Endodermal cell (in vitro differentiated cells): ENCODE results near the gene VKORC1. TPM values are rescaled to one million over a fixed set of nuclear protein-coding genes. Genes with fewer than 3 reads are reported as not detected.

Experiments used
- DNase-seq: peaks from one replicate; pipeline ENCODE4 v3.0.0-alpha.2; 2017
- H3K27ac ChIP-seq: 2 replicates; pipeline ENCODE4 v1.5.1; 2013; ENCODE audit warnings: mild to moderate bottlenecking, low read depth, low read length, moderate library complexity
- H3K27me3 ChIP-seq: 2 replicates; pipeline ENCODE4 v1.6.1; 2013; ENCODE audit warnings: mild to moderate bottlenecking, low read length, moderate library complexity; ENCODE audit not compliant: insufficient read depth, control insufficient read depth, poor library complexity, severe bottlenecking
- H3K36me3 ChIP-seq: 2 replicates; pipeline ENCODE4 v1.7.0; 2013; ENCODE audit warnings: mild to moderate bottlenecking, low read length, moderate library complexity; ENCODE audit not compliant: control insufficient read depth, insufficient read depth
- H3K4me1 ChIP-seq: one replicate; pipeline ENCODE4 v1.7.0; 2013; ENCODE audit warnings: low read length; ENCODE audit not compliant: control insufficient read depth, insufficient read depth
- H3K4me3 ChIP-seq: 2 replicates; pipeline ENCODE4 v1.5.1; 2013; ENCODE audit warnings: mild to moderate bottlenecking, low read length, moderate library complexity
- H3K9ac ChIP-seq: 2 replicates; pipeline ENCODE4 v1.6.1; 2013; ENCODE audit warnings: mild to moderate bottlenecking, low read length, moderate library complexity; ENCODE audit not compliant: poor library complexity, severe bottlenecking; ENCODE audit errors: extremely low read depth
- H3K9me3 ChIP-seq: 2 replicates; pipeline ENCODE4 v1.6.1; 2013; ENCODE audit warnings: mild to moderate bottlenecking, low read length, moderate library complexity; ENCODE audit not compliant: control insufficient read depth
- H3K27ac Mint-ChIP-seq: 2 replicates; pipeline ENCODE4 v1.8.0; 2020; ENCODE audit warnings: mixed read lengths
- H3K27me3 Mint-ChIP-seq: 2 replicates; pipeline ENCODE4 v1.8.0; 2021; ENCODE audit warnings: mild to moderate bottlenecking, mixed read lengths; ENCODE audit not compliant: insufficient read depth
- H3K36me3 Mint-ChIP-seq: 2 replicates; pipeline ENCODE4 v1.8.0; 2020; ENCODE audit warnings: low read depth, mixed read lengths
- H3K4me1 Mint-ChIP-seq: 2 replicates; pipeline ENCODE4 v1.8.0; 2020; ENCODE audit warnings: mixed read lengths
- H3K4me3 Mint-ChIP-seq: 2 replicates; pipeline ENCODE4 v1.8.0; 2020; ENCODE audit warnings: mild to moderate bottlenecking, moderate library complexity, mixed read lengths
- H3K9me3 Mint-ChIP-seq: 2 replicates; pipeline ENCODE4 v1.8.0; 2020; ENCODE audit warnings: mild to moderate bottlenecking, mixed read lengths
- WGBS, 2 experiments: methylation state at CpG; one replicate each; pipeline versions ENCODE4 v1.1.5 to v1.1.7; 2013; ENCODE audit warnings: missing lambda C conversion rate in 2 of 2, mixed read lengths in 1 of 2; ENCODE audit not compliant: insufficient coverage in 1 of 2, insufficient read length in 1 of 2; 5-methylcytosine and 5-hydroxymethylcytosine counted together
- total RNA-seq, 2 donors: library from RNA; stranded (reverse); fragmentation: NEBNext Ultra II Directional in 1 of 2; extraction: Animal tissue kit (Norgen Biotek cat#: 25700) in 1 of 2; gene quantifications; 2 replicates in 1 of 2; 3 replicates in 1 of 2; pipeline ENCODE4 v1.2.1, GENCODE V29; 2021
- TF ChIP-seq, protein P1 (sequence below): fragments of 200-600 bp; sonication (generic); conservative IDR thresholded peaks from 2 replicates; pipeline ENCODE4 v1.5.0; 2021; ENCODE audit warnings: antibody characterized with exemption, mild to moderate bottlenecking

The VKORC1 gene
- total RNA-seq, 2 donors from 2014 or later = 53.7 to 63.0 TPM

- Mint-ChIP-seq H3K36me3 (peaks cover 26% of the 10 kb centered on the region), H3K27ac (peak overlapping the region; percentile 66), H3K9me3 (no peaks in the 10 kb centered on the region), H3K4me1 (peaks cover 21% of the 10 kb centered on the region), H3K27me3 (no peaks in the 10 kb centered on the region), H3K4me3 (no peak overlapping the region)
- Histone ChIP-seq H3K9me3 (no peaks in the 10 kb centered on the region), H3K4me3 (no peak overlapping the region), H3K27me3 (no peaks in the 10 kb centered on the region), H3K9ac (no peak overlapping the region), H3K36me3 (peaks cover 19% of the 10 kb centered on the region), H3K4me1 (peaks cover 10% of the 10 kb centered on the region), H3K27ac (no peak overlapping the region)
- TF ChIP-seq, protein P1, sequence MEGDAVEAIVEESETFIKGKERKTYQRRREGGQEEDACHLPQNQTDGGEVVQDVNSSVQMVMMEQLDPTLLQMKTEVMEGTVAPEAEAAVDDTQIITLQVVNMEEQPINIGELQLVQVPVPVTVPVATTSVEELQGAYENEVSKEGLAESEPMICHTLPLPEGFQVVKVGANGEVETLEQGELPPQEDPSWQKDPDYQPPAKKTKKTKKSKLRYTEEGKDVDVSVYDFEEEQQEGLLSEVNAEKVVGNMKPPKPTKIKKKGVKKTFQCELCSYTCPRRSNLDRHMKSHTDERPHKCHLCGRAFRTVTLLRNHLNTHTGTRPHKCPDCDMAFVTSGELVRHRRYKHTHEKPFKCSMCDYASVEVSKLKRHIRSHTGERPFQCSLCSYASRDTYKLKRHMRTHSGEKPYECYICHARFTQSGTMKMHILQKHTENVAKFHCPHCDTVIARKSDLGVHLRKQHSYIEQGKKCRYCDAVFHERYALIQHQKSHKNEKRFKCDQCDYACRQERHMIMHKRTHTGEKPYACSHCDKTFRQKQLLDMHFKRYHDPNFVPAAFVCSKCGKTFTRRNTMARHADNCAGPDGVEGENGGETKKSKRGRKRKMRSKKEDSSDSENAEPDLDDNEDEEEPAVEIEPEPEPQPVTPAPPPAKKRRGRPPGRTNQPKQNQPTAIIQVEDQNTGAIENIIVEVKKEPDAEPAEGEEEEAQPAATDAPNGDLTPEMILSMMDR = no peak
- DNase-seq = no peak
- WGBS, 2 experiments = 92 to 94% methylated on average over 25 to 29 of the region's 29 CpGs
Measured at GRCh38 chr16:31129568-31130335, 35.2 kb upstream of the VKORC1 start.

DNA sequence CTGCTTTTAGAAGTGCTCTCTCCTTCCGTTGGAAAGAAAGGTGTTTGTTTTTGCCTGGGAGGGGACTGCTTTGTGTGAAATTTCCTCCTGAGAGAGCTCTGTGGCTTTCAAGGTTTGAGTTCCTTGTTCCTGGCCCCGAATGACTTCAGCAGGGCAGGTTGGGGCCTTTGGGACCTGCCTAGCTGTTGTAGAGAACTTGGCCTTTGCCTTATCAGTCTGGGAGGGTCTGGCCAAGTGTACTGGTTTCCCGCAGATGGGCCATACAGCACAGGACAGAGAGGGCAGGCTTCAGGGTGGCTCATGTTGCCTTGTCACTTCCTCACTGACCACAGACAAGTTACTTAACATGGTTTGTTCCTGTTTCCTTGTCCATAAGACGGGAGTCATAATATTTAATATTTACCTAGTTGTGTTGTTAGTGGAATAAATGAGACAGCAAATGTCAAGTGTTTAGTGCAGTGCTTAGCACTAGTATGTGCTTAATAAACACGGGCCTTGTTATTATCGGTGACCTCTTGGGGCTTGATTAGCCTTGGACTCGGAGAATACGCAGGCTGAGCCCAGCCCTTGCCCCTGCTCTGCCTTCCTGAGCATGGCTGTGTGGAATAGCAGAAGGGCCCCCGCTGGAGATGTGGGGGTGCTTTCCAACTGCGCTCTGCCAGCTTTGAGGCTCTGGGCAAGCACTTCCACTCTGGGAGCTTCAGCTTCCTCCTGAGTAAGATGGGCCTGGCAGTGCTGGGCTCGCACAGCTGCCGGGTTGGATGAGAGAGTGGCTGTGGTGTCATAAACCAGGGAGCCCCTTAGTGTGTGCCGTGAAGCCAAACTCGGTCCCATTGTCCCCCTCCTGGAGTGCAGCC, 34.3 kb upstream of the VKORC1 start:
- no peak overlapping the region for H3K4me3 Mint-ChIP-seq
- peaks cover 30% of the 10 kb centered on the region for H3K36me3 Mint-ChIP-seq
- H3K36me3 ChIP-seq = peaks cover 19% of the 10 kb centered on the region
- H3K27ac Mint-ChIP-seq = no peak overlapping the region
- TF ChIP-seq, protein P1 = no peak
- 91 to 99% methylated on average over 10 to 14 of the region's 14 CpGs for WGBS, 2 experiments
- H3K27ac ChIP-seq = no peak overlapping the region
- H3K4me3 ChIP-seq = no peak overlapping the region
- no peak overlapping the region for H3K9ac ChIP-seq
- no peaks in the 10 kb centered on the region for H3K9me3 ChIP-seq
- peaks cover 7% of the 10 kb centered on the region for H3K4me1 ChIP-seq
- H3K27me3 ChIP-seq = no peaks in the 10 kb centered on the region
- H3K9me3 Mint-ChIP-seq = no peaks in the 10 kb centered on the region
- DNase-seq = no peak
- peaks cover 15% of the 10 kb centered on the region for H3K4me1 Mint-ChIP-seq
- no peaks in the 10 kb centered on the region for H3K27me3 Mint-ChIP-seq

- peaks cover 23% of the 10 kb centered on the region for H3K36me3 Mint-ChIP-seq
Measured at GRCh38 chr16:31127182-31127581, 32.6 kb upstream of the VKORC1 start.

More at GRCh38 chr16:31127182-31127581, 32.6 kb upstream of the VKORC1 start:
- Mint-ChIP-seq H3K4me1 (peaks cover 5% of the 10 kb centered on the region), H3K27me3 (no peaks in the 10 kb centered on the region), H3K4me3 (no peak overlapping the region), H3K9me3 (no peaks in the 10 kb centered on the region), H3K27ac (no peak overlapping the region)
- Histone ChIP-seq H3K27ac (no peak overlapping the region), H3K27me3 (no peaks in the 10 kb centered on the region), H3K4me1 (no peaks in the 10 kb centered on the region), H3K4me3 (no peak overlapping the region), H3K9ac (no peak overlapping the region), H3K36me3 (peaks cover 23% of the 10 kb centered on the region), H3K9me3 (no peaks in the 10 kb centered on the region)
- TF ChIP-seq, protein P1 = no peak
- DNase-seq = no peak
- 88 to 97% methylated on average over 13 of the region's 13 CpGs for WGBS, 2 experiments
